KMS-11 (cell line): ENCODE measurements around the gene AP1AR.

ENCODE experiments used
- H2AFZ ChIP-seq: fragments of 200-600 bp; sonication (generic); 2 replicates; pipeline ENCODE4 v1.6.1; 2016; ENCODE audit warnings: antibody characterized with exemption, mixed run types, low read depth
- H3K27ac ChIP-seq: fragments of 200-600 bp; sonication (generic); 2 replicates; pipeline ENCODE4 v1.6.1; 2016; ENCODE audit warnings: mild to moderate bottlenecking, mixed run types
- H3K27me3 ChIP-seq: fragments of 200-600 bp; sonication (generic); 2 replicates; pipeline ENCODE4 v1.6.1; 2017; ENCODE audit warnings: mild to moderate bottlenecking, low read depth, mixed run types, moderate library complexity; ENCODE audit not compliant: insufficient read depth
- H3K36me3 ChIP-seq: fragments of 200-600 bp; sonication (generic); 2 replicates; pipeline ENCODE4 v1.6.1; 2017; ENCODE audit warnings: mild to moderate bottlenecking, mixed run types; ENCODE audit not compliant: insufficient read depth
- H3K4me1 ChIP-seq: fragments of 200-600 bp; sonication (generic); 2 replicates; pipeline ENCODE4 v1.6.1; 2016; ENCODE audit warnings: mild to moderate bottlenecking, low read depth, mixed run types; ENCODE audit not compliant: poor library complexity, severe bottlenecking
- H3K4me2 ChIP-seq: fragments of 200-600 bp; sonication (generic); 2 replicates; pipeline ENCODE4 v1.7.0; 2016; ENCODE audit warnings: mild to moderate bottlenecking, mixed run types
- H3K4me3 ChIP-seq: fragments of 200-600 bp; sonication (generic); IDR thresholded peaks from 2 replicates; pipeline ENCODE4 v1.6.1; 2017; ENCODE audit warnings: low read depth, low read length, mixed read lengths; ENCODE audit not compliant: insufficient read depth
- H3K79me2 ChIP-seq: fragments of 200-600 bp; sonication (generic); 2 replicates; pipeline ENCODE4 v1.6.1; 2016; ENCODE audit warnings: low read depth, mixed run types; ENCODE audit not compliant: insufficient read depth
- H3K9ac ChIP-seq: fragments of 200-600 bp; sonication (generic); 2 replicates; pipeline ENCODE4 v1.6.1; 2016; ENCODE audit warnings: mild to moderate bottlenecking, mixed run types
- H4K20me1 ChIP-seq: fragments of 200-600 bp; sonication (generic); 2 replicates; pipeline ENCODE4 v1.6.1; 2016; ENCODE audit warnings: mild to moderate bottlenecking, mixed run types; ENCODE audit not compliant: insufficient read depth
- TF ChIP-seq, protein P1 (sequence below): fragments of 200-600 bp; sonication (generic); conservative IDR thresholded peaks from 2 replicates; pipeline ENCODE4 v1.6.1; 2017; ENCODE audit warnings: low read depth, mild to moderate bottlenecking, antibody characterized with exemption, low read length, moderate library complexity, mixed read lengths

AP1AR gene

DNA sequence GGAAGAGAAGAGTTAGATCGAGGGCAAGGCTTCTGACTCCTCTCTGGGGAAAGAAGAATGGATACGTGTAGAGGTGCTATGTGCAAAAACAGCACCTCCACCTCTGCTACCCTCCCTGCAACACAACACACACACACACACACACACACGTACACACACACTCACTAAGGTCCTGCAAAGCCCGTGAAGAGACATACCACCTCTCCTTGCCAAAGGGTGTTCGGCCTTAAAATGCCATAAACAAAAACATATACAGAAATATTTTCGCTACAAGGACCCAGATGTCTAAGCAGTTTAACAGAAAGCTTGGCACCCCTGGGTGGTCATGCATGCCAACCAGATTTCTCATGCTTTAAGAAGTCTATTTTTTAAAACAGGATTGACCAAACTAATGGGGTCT is 52.6 kb downstream of the AP1AR start:
- H3K27ac ChIP-seq, result peak overlapping the region; percentile 87
- no peak overlapping the region for H2AFZ ChIP-seq
- H4K20me1 ChIP-seq, result 0 out of 2 replicates have a peak, but pooled peaks cover 4% of the 10 kb centered on the region

DNA sequence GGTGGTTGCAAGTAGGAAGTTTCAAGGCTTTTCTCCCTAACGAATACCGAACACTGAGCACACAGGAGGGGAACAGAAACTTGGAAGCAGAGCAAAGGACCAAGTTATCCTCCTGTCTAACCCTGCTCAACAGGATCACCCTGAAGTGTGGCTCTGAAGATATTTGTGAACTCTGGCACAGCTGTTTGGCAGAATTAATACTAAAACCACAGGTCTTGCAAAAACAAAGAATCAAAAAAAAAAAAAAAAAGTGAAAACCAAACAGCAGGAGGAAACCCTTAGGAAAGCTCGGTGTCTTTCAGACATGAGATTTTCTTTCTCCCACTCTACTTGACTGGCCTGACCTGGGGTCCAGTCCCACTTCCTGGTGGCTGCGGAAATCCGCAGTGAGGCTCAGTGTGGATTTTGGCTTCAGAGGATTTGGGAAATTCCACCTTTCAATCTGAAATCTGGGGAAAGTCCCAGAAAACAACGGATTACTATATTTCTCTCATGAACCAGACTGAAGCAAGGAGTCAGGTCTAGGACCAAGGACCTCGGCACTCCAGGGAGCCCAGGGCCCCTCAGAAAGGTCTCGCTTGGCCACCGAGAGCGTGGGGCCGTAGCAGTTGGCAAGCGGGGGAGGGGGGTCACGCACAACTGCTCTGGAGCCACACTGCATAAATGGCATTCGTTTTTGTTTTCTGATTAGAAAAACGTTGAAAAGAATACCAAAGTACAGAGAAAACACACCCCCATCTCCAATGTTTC is 53.2 kb downstream of the AP1AR start:
- H3K27ac ChIP-seq, result peak overlapping the region; percentile 87
- H4K20me1 ChIP-seq, result 0 out of 2 replicates have a peak, but pooled peaks cover 4% of the 10 kb centered on the region
- peak overlapping the region; percentile 85 for H3K4me2 ChIP-seq
- peaks cover 74% of the 10 kb centered on the region for H3K79me2 ChIP-seq
- H3K4me1 ChIP-seq, result peaks cover 76% of the 10 kb centered on the region
- H3K36me3 ChIP-seq, result no peaks in the 10 kb centered on the region
- peak overlapping the region; percentile 89 for H3K9ac ChIP-seq
- TF ChIP-seq, protein P1, sequence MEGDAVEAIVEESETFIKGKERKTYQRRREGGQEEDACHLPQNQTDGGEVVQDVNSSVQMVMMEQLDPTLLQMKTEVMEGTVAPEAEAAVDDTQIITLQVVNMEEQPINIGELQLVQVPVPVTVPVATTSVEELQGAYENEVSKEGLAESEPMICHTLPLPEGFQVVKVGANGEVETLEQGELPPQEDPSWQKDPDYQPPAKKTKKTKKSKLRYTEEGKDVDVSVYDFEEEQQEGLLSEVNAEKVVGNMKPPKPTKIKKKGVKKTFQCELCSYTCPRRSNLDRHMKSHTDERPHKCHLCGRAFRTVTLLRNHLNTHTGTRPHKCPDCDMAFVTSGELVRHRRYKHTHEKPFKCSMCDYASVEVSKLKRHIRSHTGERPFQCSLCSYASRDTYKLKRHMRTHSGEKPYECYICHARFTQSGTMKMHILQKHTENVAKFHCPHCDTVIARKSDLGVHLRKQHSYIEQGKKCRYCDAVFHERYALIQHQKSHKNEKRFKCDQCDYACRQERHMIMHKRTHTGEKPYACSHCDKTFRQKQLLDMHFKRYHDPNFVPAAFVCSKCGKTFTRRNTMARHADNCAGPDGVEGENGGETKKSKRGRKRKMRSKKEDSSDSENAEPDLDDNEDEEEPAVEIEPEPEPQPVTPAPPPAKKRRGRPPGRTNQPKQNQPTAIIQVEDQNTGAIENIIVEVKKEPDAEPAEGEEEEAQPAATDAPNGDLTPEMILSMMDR, result no peak
- H3K4me3 ChIP-seq, result no peak overlapping the region
- H2AFZ ChIP-seq, result peak overlapping the region; percentile 60; the same call in 1 of the 2 replicates
- no peaks in the 10 kb centered on the region for H3K27me3 ChIP-seq

More for the DNA sequence above, 52.6 kb downstream of the AP1AR start:
- no peak overlapping the region for H3K4me3 ChIP-seq
- peaks cover 80% of the 10 kb centered on the region for H3K79me2 ChIP-seq
- H3K4me1 ChIP-seq, result peaks cover 74% of the 10 kb centered on the region
- no peaks in the 10 kb centered on the region for H3K36me3 ChIP-seq
- H3K4me2 ChIP-seq, result peak overlapping the region; percentile 85
- TF ChIP-seq, protein P1, result no peak
- H3K9ac ChIP-seq, result peak overlapping the region; percentile 89; the same call in 1 of the 2 replicates
- no peaks in the 10 kb centered on the region for H3K27me3 ChIP-seq

DNA sequence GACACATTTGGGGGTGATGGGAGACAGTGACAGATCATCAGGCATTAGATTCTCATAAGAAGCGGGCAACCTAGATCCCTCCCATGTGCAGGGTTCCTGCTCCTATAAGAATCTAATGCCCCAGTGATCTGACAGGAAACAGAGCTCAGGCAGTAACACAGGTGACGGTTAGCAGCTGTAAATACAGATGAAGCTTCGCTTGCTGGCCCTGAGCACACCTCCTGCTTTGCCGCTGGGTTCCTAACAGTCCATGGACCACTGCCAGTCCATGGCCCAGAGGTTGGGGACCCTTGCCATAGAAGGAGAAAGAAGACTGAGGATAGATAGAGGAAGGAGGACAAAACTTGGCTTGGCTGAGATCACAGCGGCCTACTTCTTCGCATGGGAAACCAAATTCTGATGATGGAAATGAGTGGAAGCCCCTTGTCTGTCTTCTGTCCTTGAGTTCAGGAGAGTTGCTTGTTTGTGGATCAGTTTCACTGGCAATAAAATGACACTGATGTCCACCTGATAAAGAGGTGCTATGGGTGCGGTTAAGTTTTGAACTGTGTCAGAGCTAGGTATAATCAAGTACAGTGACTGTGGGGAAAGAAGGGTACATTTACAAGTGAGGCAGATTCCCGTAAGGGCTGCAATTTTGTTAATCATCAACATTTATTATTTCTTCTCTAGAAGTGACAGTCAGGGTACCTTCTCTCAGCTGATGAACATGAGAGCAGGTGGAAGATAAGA is 55.8 kb downstream of the AP1AR start:
- H3K36me3 ChIP-seq, result no peaks in the 10 kb centered on the region
- H3K4me2 ChIP-seq, result peak overlapping the region; percentile 85
- peak overlapping the region; percentile 87 for H3K27ac ChIP-seq
- peak overlapping the region; percentile 46; the same call in 1 of the 2 replicates for H3K9ac ChIP-seq
- peaks cover 48% of the 10 kb centered on the region for H3K79me2 ChIP-seq
- no peak overlapping the region for H3K4me3 ChIP-seq
- no peaks in the 10 kb centered on the region for H3K27me3 ChIP-seq
- no peak overlapping the region for H2AFZ ChIP-seq
- TF ChIP-seq, protein P1, result no peak
- H4K20me1 ChIP-seq, result 0 out of 2 replicates have a peak, but pooled peaks cover 4% of the 10 kb centered on the region
- H3K4me1 ChIP-seq, result peaks cover 76% of the 10 kb centered on the region

DNA sequence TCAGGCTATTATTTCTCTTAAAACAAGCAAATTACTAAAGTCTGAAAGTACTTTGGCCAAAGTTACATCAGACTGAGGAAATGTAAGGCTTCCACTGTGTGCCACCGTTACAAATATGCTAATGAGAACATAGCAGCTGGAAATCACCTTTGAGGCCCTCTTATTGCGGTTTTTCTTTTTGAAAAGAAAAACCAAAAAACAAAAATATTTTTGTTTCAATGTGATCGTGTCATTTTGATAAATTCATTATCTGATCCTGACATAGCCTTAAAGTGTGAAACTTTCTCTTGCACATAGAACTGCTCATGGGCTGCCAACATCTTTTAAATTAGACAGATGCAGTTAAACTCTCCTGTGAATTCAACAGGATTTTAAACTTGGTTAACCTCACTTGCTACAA is 56.9 kb downstream of the AP1AR start:
- Histone ChIP-seq H3K4me2 (peak overlapping the region; percentile 85), H4K20me1 (0 out of 2 replicates have a peak, but pooled peaks cover 4% of the 10 kb centered on the region), H3K27me3 (no peaks in the 10 kb centered on the region), H3K36me3 (no peaks in the 10 kb centered on the region), H3K4me1 (peaks cover 66% of the 10 kb centered on the region), H3K27ac (peak overlapping the region; percentile 87), H3K9ac (peak overlapping the region; percentile 46), H2AFZ (peak overlapping the region; percentile 18), H3K79me2 (peaks cover 37% of the 10 kb centered on the region), H3K4me3 (no peak overlapping the region)
- TF ChIP-seq, protein P1, result no peak
